Mesothelial cell of epicardium (in vitro differentiated cells): ENCODE measurements around the gene ATP2C2. TPM values are rescaled to one million over a fixed set of nuclear protein-coding genes. Genes with fewer than 3 reads are reported as not detected.

Experiments
- DNase-seq, 2 experiments: peaks; one replicate each; pipeline ENCODE4 v3.0.0; 2021; ENCODE audit warnings: low spot score in 2 of 2; ENCODE audit not compliant: unreplicated experiment in 2 of 2
- H3K27ac Mint-ChIP-seq: 2 replicates; pipeline ENCODE4 v1.8.0; 2021; ENCODE audit warnings: mixed read lengths
- H3K27me3 Mint-ChIP-seq: 2 replicates; pipeline ENCODE4 v1.8.0; 2021; ENCODE audit warnings: low read depth, mixed read lengths
- H3K36me3 Mint-ChIP-seq: 2 replicates; pipeline ENCODE4 v1.8.0; 2021; ENCODE audit warnings: mixed read lengths
- H3K4me1 Mint-ChIP-seq: 2 replicates; pipeline ENCODE4 v1.8.0; 2021; ENCODE audit warnings: mixed read lengths
- H3K4me3 Mint-ChIP-seq: 2 replicates; pipeline ENCODE4 v1.8.0; 2021; ENCODE audit warnings: mild to moderate bottlenecking, moderate library complexity, mixed read lengths
- H3K9me3 Mint-ChIP-seq: 2 replicates; pipeline ENCODE4 v1.8.0; 2021; ENCODE audit warnings: mixed read lengths
- CTCF ChIP-seq: fragments of 200-600 bp; sonication (generic); IDR thresholded peaks from one replicate; pipeline ENCODE4 v1.5.0; 2021; ENCODE audit warnings: antibody characterized with exemption; ENCODE audit not compliant: unreplicated experiment
- total RNA-seq: library from RNA; stranded (reverse); gene quantifications from 3 replicates; pipeline ENCODE4 v1.2.1, GENCODE V29; 2021

ATP2C2 gene
- total RNA-seq, 1 donor from 2014 or later = 47.7 TPM

GRCh38 chr16:84351630-84352029, 16.7 kb upstream of the ATP2C2 start:
- no peak overlapping the region for H3K4me3 Mint-ChIP-seq
- H3K4me1 Mint-ChIP-seq = peaks cover 2% of the 10 kb centered on the region
- H3K9me3 Mint-ChIP-seq = no peaks in the 10 kb centered on the region
- no peak for TF ChIP-seq CTCF
- no peaks in the 10 kb centered on the region for H3K36me3 Mint-ChIP-seq
- no peak overlapping the region for H3K27ac Mint-ChIP-seq
- DNase-seq = no peak
- H3K27me3 Mint-ChIP-seq = peaks cover 1% of the 10 kb centered on the region

- Mint-ChIP-seq H3K4me3 (no peak overlapping the region), H3K36me3 (no peaks in the 10 kb centered on the region), H3K4me1 (peaks cover 7% of the 10 kb centered on the region), H3K9me3 (no peaks in the 10 kb centered on the region), H3K27ac (no peak overlapping the region), H3K27me3 (no peaks in the 10 kb centered on the region)
- DNase-seq = no peak
- no peak for TF ChIP-seq CTCF
Measured at GRCh38 chr16:84354306-84354705, 14.0 kb upstream of the ATP2C2 start.

- H3K27me3 Mint-ChIP-seq = no peaks in the 10 kb centered on the region
- TF ChIP-seq CTCF = no peak
- no peaks in the 10 kb centered on the region for H3K36me3 Mint-ChIP-seq
- DNase-seq = no peak
- H3K4me3 Mint-ChIP-seq = no peak overlapping the region
- H3K4me1 Mint-ChIP-seq = peaks cover 9% of the 10 kb centered on the region
- no peaks in the 10 kb centered on the region for H3K9me3 Mint-ChIP-seq
- H3K27ac Mint-ChIP-seq = no peak overlapping the region
Measured at GRCh38 chr16:84355149-84355548, 13.2 kb upstream of the ATP2C2 start.

GRCh38 chr16:84356176-84356575, 12.2 kb upstream of the ATP2C2 start:
- Mint-ChIP-seq H3K27ac (no peak overlapping the region), H3K27me3 (no peaks in the 10 kb centered on the region), H3K36me3 (no peaks in the 10 kb centered on the region), H3K4me3 (no peak overlapping the region), H3K9me3 (no peaks in the 10 kb centered on the region), H3K4me1 (peaks cover 15% of the 10 kb centered on the region)
- TF ChIP-seq CTCF = no peak
- no peak for DNase-seq

GRCh38 chr16:84356591-84357116, 11.7 kb upstream of the ATP2C2 start:
- no peak for TF ChIP-seq CTCF
- no peak for DNase-seq
- peaks cover 15% of the 10 kb centered on the region for H3K4me1 Mint-ChIP-seq

GRCh38 chr16:84357191-84357651, 11.1 kb upstream of the ATP2C2 start:
- no peaks in the 10 kb centered on the region for H3K27me3 Mint-ChIP-seq
- no peak for TF ChIP-seq CTCF
- H3K9me3 Mint-ChIP-seq = no peaks in the 10 kb centered on the region
- no peak for DNase-seq
- H3K4me3 Mint-ChIP-seq = no peak overlapping the region
- H3K36me3 Mint-ChIP-seq = no peaks in the 10 kb centered on the region
- H3K27ac Mint-ChIP-seq = no peak overlapping the region
- H3K4me1 Mint-ChIP-seq = peaks cover 17% of the 10 kb centered on the region

More at GRCh38 chr16:84356591-84357116, 11.7 kb upstream of the ATP2C2 start:
- no peaks in the 10 kb centered on the region for H3K9me3 Mint-ChIP-seq
- H3K4me3 Mint-ChIP-seq = no peak overlapping the region
- no peaks in the 10 kb centered on the region for H3K27me3 Mint-ChIP-seq
- H3K36me3 Mint-ChIP-seq = no peaks in the 10 kb centered on the region
- no peak overlapping the region for H3K27ac Mint-ChIP-seq
